DMS114 treated with DMSO at 0.1 percent for 48 hours (cell line): Measurements from ENCODE around the gene UBASH3A.

Experiments used
- DNase-seq: peaks from one replicate; lab custom pipeline; 2025; ENCODE audit not compliant: unreplicated experiment; lab: John Stamatoyannopoulos, UW

UBASH3A gene

GRCh38 chr21:42403611-42404231 is at the start of gene UBASH3A:
UBASH3A (plus strand) TSS chr21:42403902; CDS start chr21:42403946, 44 bp downstream.
- DNase-seq = no peak

- DNase-seq = no peak
Observed at GRCh38 chr21:42356046-42356445, 47.7 kb upstream of the UBASH3A start.

GRCh38 chr21:42356650-42357049 is 47.1 kb upstream of the UBASH3A start:
- no peak for DNase-seq

- no peak for DNase-seq
Observed at GRCh38 chr21:42357307-42357706, 46.4 kb upstream of the UBASH3A start.

- DNase-seq = no peak
Observed at GRCh38 chr21:42358261-42358660, 45.4 kb upstream of the UBASH3A start.

GRCh38 chr21:42358937-42359336 is 44.8 kb upstream of the UBASH3A start:
- DNase-seq = no peak

- no peak for DNase-seq
Observed at GRCh38 chr21:42360317-42360716, 43.4 kb upstream of the UBASH3A start.

- no peak for DNase-seq
Observed at GRCh38 chr21:42361286-42361685, 42.4 kb upstream of the UBASH3A start.

GRCh38 chr21:42362198-42362597 is 41.5 kb upstream of the UBASH3A start:
- no peak for DNase-seq

GRCh38 chr21:42362700-42363099 is 41.0 kb upstream of the UBASH3A start:
- DNase-seq = no peak

GRCh38 chr21:42363312-42363711 is 40.4 kb upstream of the UBASH3A start:
- no peak for DNase-seq

GRCh38 chr21:42364304-42364865 is 39.3 kb upstream of the UBASH3A start:
- no peak for DNase-seq

- DNase-seq = no peak
Observed at GRCh38 chr21:42365770-42366169, 37.9 kb upstream of the UBASH3A start.

GRCh38 chr21:42366292-42367010 is 37.3 kb upstream of the UBASH3A start, which contains the start of gene TFF1:
TFF1 (minus strand) TSS chr21:42366535; CDS start chr21:42366495, 40 bp downstream.
- no peak for DNase-seq

- no peak for DNase-seq
Observed at GRCh38 chr21:42367367-42368165, 36.1 kb upstream of the UBASH3A start.

- no peak for DNase-seq
Observed at GRCh38 chr21:42369821-42370220, 33.9 kb upstream of the UBASH3A start.

GRCh38 chr21:42370894-42371654 is 32.6 kb upstream of the UBASH3A start:
- DNase-seq = no peak

- no peak for DNase-seq
Observed at GRCh38 chr21:42373196-42373907, 30.4 kb upstream of the UBASH3A start.

GRCh38 chr21:42373908-42374455 is 29.7 kb upstream of the UBASH3A start:
- DNase-seq = no peak

GRCh38 chr21:42374457-42374856 is 29.2 kb upstream of the UBASH3A start:
- DNase-seq = no peak
